Mesothelial cell of epicardium (in vitro differentiated cells): Measurements from ENCODE around the gene MTCL1. TPM values are rescaled to one million over a fixed set of nuclear protein-coding genes. Genes with fewer than 3 reads are reported as not detected.

Experiments used
- DNase-seq, 2 experiments: peaks; one replicate each; pipeline ENCODE4 v3.0.0; 2021; ENCODE audit warnings: low spot score in 2 of 2; ENCODE audit not compliant: unreplicated experiment in 2 of 2
- H3K27ac Mint-ChIP-seq: 2 replicates; pipeline ENCODE4 v1.8.0; 2021; ENCODE audit warnings: mixed read lengths
- H3K27me3 Mint-ChIP-seq: 2 replicates; pipeline ENCODE4 v1.8.0; 2021; ENCODE audit warnings: low read depth, mixed read lengths
- H3K36me3 Mint-ChIP-seq: 2 replicates; pipeline ENCODE4 v1.8.0; 2021; ENCODE audit warnings: mixed read lengths
- H3K4me1 Mint-ChIP-seq: 2 replicates; pipeline ENCODE4 v1.8.0; 2021; ENCODE audit warnings: mixed read lengths
- H3K4me3 Mint-ChIP-seq: 2 replicates; pipeline ENCODE4 v1.8.0; 2021; ENCODE audit warnings: mild to moderate bottlenecking, moderate library complexity, mixed read lengths
- H3K9me3 Mint-ChIP-seq: 2 replicates; pipeline ENCODE4 v1.8.0; 2021; ENCODE audit warnings: mixed read lengths
- total RNA-seq: library from RNA; stranded (reverse); gene quantifications from 3 replicates; pipeline ENCODE4 v1.2.1, GENCODE V29; 2021
- TF ChIP-seq, protein P1 (sequence below): fragments of 200-600 bp; sonication (generic); IDR thresholded peaks from one replicate; pipeline ENCODE4 v1.5.0; 2021; ENCODE audit warnings: antibody characterized with exemption; ENCODE audit not compliant: unreplicated experiment

Gene MTCL1
- total RNA-seq, 1 donor from 2014 or later = 24.7 TPM

DNA sequence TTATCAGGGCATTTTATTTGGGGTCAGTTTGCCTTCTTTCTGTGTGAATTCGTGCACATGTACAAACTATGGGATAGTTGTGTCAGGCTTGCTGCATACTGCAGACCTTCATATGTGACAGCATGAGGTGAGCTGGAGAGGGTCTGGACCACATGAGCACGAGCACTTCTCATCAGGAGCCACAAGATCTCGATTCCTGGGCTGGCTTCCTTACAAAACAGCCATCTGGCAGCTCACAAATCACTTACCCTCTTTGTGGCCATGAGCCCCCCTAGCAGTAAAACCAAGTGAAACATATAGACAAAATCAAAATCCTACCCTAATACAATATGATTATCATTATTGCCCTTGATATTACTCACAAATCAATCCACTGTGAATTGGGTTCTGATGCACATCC is 121.2 kb downstream of the MTCL1 start:
- DNase-seq = no peak
- TF ChIP-seq, protein P1, sequence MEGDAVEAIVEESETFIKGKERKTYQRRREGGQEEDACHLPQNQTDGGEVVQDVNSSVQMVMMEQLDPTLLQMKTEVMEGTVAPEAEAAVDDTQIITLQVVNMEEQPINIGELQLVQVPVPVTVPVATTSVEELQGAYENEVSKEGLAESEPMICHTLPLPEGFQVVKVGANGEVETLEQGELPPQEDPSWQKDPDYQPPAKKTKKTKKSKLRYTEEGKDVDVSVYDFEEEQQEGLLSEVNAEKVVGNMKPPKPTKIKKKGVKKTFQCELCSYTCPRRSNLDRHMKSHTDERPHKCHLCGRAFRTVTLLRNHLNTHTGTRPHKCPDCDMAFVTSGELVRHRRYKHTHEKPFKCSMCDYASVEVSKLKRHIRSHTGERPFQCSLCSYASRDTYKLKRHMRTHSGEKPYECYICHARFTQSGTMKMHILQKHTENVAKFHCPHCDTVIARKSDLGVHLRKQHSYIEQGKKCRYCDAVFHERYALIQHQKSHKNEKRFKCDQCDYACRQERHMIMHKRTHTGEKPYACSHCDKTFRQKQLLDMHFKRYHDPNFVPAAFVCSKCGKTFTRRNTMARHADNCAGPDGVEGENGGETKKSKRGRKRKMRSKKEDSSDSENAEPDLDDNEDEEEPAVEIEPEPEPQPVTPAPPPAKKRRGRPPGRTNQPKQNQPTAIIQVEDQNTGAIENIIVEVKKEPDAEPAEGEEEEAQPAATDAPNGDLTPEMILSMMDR = no peak
- H3K36me3 Mint-ChIP-seq = peaks cover 10% of the 10 kb centered on the region
- no peaks in the 10 kb centered on the region for H3K9me3 Mint-ChIP-seq
- H3K4me1 Mint-ChIP-seq = no peaks in the 10 kb centered on the region
- H3K4me3 Mint-ChIP-seq = no peak overlapping the region
- H3K27me3 Mint-ChIP-seq = peaks cover 2% of the 10 kb centered on the region
- no peak overlapping the region for H3K27ac Mint-ChIP-seq

DNA sequence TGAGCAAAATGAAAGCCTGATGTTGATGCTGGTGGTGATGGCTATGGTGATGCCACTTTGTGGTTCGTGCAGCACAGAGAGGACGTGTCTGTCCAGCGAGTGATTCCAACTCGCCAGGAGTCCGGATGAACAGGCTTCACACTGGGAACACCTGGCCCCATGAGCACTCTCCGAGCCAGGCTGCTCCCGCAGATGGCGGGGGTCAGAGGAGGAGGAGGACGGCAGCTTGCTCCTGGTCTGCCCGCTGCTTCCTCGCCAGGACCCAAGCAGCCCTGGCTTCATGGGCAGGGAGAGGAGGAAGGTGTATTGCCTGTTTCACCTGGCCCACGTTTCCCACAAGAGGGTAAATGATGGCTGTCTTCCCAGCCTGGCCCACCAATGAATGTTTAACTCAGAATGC is 121.6 kb downstream of the MTCL1 start:
- H3K36me3 Mint-ChIP-seq = peaks cover 10% of the 10 kb centered on the region
- TF ChIP-seq, protein P1 = no peak
- DNase-seq = no peak
- peaks cover 2% of the 10 kb centered on the region for H3K27me3 Mint-ChIP-seq
- H3K4me3 Mint-ChIP-seq = no peak overlapping the region
- H3K27ac Mint-ChIP-seq = no peak overlapping the region
- H3K9me3 Mint-ChIP-seq = no peaks in the 10 kb centered on the region
- no peaks in the 10 kb centered on the region for H3K4me1 Mint-ChIP-seq

DNA sequence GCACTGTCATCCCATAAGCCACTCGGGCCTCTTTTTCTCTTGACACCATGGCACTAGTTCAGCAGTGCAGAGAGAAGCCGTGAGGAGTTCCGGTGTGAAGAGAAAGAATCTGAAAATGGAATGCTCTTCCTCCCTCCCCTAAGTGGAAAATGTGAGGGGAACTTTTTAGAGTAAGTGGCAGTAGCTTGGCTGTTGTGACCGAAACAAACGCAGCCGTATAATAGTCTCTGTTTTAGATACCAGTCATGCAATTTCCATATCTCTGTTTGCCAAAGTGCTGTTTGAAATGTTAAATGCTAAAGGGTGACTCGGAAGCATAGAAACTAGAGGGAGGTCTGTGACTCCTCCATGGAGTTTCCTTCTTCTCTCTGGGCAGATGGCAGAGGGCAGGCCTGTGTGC is 122.9 kb downstream of the MTCL1 start:
- peaks cover 4% of the 10 kb centered on the region for H3K36me3 Mint-ChIP-seq
- H3K4me3 Mint-ChIP-seq = no peak overlapping the region
- peaks cover 2% of the 10 kb centered on the region for H3K27me3 Mint-ChIP-seq
- TF ChIP-seq, protein P1 = no peak
- H3K4me1 Mint-ChIP-seq = no peaks in the 10 kb centered on the region
- no peak for DNase-seq
- no peak overlapping the region for H3K27ac Mint-ChIP-seq
- H3K9me3 Mint-ChIP-seq = no peaks in the 10 kb centered on the region

DNA sequence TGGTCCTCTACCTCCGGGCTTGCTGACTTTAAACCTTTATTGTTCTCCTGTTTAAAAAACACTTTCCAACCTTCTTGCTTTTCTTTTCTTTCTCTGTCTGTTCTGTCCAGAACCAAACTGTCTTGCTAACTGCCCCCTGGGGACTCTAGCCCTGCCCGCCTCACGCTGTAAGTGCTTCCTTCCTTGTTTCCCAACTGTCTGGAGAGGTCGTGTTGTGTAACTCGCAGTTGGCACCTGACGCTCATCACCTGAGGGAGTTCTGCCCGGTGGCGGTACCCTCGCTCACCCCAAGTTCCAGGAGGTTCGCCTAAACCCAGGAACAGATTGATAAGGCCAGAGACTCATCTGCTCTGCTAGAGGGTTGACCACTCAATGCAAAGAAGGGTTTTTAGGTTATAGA is 123.4 kb downstream of the MTCL1 start:
- no peak for DNase-seq

DNA sequence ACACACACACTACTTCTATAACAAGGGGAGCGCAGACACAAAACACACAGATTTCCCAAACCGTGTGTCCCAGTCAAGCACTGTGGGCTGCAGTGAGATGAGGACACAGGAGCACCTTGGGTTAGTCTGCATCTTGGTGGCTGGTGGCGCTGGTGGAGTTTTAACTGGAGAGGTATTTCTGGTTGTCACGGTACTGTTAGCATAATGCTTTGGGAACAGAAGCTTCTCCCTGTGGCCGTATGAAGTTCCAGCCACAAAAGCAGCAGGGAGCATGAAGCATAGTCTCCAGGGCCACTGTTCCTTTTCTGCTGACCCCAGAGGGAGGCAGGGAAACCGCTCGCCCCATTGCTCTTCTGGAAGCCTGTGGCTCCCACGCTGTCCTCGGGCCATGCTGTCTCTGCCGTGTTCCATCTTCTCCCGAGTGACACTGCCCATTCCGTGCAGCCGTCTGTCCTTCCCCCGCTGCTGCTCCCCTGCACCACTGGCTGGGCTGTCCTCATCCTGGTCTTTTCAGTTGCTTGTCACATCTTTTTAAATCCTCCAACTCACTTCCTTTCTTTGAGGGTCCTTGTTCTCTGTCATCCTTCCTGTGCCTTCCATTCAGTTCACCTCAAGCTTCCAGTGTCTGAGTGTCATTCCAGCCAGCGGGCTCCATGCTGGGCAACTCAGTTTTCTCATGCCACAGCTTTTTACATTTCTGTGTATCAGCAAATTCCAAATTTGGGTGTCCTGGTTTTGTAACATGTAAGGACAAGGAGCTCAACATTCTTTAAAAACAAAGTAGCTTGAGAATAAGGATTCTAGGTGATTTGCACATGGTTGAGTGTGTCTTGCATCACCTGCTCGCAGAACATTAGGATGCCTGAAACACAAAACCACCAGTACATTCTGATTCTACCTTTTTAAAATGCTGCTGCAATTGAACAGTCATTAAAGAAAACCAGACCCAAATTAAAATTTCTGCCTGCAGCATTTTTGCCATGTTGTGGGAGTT is 125.0 kb downstream of the MTCL1 start:
- Mint-ChIP-seq H3K27ac (no peak overlapping the region), H3K9me3 (no peaks in the 10 kb centered on the region), H3K4me1 (no peaks in the 10 kb centered on the region), H3K27me3 (peaks cover 2% of the 10 kb centered on the region), H3K4me3 (no peak overlapping the region), H3K36me3 (peaks cover 3% of the 10 kb centered on the region)
- DNase-seq = no peak
- TF ChIP-seq, protein P1 = no peak

More for the DNA sequence above, 123.4 kb downstream of the MTCL1 start:
- H3K36me3 Mint-ChIP-seq = peaks cover 3% of the 10 kb centered on the region
- H3K4me1 Mint-ChIP-seq = no peaks in the 10 kb centered on the region
- TF ChIP-seq, protein P1 = no peak
- no peaks in the 10 kb centered on the region for H3K9me3 Mint-ChIP-seq
- no peak overlapping the region for H3K4me3 Mint-ChIP-seq
- H3K27ac Mint-ChIP-seq = no peak overlapping the region
- peaks cover 2% of the 10 kb centered on the region for H3K27me3 Mint-ChIP-seq
